ENCODE results near the gene IRAK1. TPM values are rescaled to one million over a fixed set of nuclear protein-coding genes. Genes with fewer than 3 reads are reported as not detected.

Gene IRAK1
- total RNA-seq, 2 donors from 2014 or later, result 61.1 to 73.9 TPM

DNA sequence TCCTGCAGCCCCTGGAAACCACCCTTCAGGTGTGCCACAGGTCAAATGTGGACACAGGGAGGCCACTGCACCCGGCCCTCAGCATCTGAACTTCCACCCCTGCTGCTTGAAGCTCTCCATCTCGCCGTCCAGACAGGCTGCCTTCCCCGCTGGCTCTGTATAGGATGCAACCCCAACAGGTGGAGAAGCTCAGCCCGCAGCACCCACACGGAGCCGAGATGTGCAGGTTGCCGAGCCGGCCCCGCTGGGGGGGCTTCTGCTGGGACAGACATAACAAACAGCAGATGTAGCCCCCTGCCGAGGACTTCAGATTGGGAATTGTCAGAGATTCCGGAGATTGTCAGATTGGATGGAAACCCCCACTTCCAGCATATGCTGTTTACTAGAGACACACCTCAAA is 26.6 kb downstream of the IRAK1 start:
- TF ChIP-seq, protein P1, sequence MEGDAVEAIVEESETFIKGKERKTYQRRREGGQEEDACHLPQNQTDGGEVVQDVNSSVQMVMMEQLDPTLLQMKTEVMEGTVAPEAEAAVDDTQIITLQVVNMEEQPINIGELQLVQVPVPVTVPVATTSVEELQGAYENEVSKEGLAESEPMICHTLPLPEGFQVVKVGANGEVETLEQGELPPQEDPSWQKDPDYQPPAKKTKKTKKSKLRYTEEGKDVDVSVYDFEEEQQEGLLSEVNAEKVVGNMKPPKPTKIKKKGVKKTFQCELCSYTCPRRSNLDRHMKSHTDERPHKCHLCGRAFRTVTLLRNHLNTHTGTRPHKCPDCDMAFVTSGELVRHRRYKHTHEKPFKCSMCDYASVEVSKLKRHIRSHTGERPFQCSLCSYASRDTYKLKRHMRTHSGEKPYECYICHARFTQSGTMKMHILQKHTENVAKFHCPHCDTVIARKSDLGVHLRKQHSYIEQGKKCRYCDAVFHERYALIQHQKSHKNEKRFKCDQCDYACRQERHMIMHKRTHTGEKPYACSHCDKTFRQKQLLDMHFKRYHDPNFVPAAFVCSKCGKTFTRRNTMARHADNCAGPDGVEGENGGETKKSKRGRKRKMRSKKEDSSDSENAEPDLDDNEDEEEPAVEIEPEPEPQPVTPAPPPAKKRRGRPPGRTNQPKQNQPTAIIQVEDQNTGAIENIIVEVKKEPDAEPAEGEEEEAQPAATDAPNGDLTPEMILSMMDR (conservative IDR thresholded peaks at IDR 0.05), result no peak

DNA sequence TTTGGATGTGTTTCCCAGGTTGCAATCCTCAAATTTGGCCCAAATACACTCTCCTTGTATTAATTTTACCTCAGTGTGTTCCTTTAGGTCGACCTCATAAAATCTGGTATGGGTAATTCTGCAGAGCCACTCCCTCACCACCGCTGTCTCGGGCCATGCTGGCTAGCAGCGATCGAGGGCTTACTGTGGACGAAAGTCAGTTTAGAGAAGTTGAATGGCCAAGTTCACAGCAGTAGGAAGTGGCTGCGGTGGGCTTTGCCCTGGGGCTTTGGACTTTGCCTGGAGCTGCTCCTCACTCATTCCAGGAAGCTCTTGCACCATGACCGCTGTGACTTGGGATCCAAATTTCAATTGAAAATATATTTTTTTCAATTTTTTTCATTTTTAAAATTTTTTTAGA is 27.5 kb downstream of the IRAK1 start:
- no peaks in the 10 kb centered on the region for H3K36me3 ChIP-seq (ENCODE audit: control insufficient read depth, insufficient read depth, low read length)
- Mint-ChIP-seq H3K36me3 (ENCODE audit: low read depth) (no peaks in the 10 kb centered on the region), H3K4me3 (no peak overlapping the region), H3K4me1 (no peaks in the 10 kb centered on the region), H3K9me3 (peaks cover 64% of the 10 kb centered on the region), H3K27me3 (ENCODE audit: insufficient read depth) (no peaks in the 10 kb centered on the region), H3K27ac (no peak overlapping the region)
- WGBS, 2 experiments (ENCODE audit: insufficient coverage in 1 of 2, insufficient read length in 1 of 2), result 96 to 100% methylated on average over 1 to 7 of the region's 8 CpGs
- no peaks in the 10 kb centered on the region for H3K4me1 ChIP-seq (ENCODE audit: control insufficient read depth, insufficient read depth, low read length)
- no peaks in the 10 kb centered on the region for H3K9me3 ChIP-seq (ENCODE audit: control insufficient read depth, low read length)
- DNase-seq, result no peak
- no peak overlapping the region for H3K4me3 ChIP-seq (ENCODE audit: low read length)
- H3K27ac ChIP-seq (ENCODE audit: low read depth, low read length), result no peak overlapping the region
- no peak overlapping the region for H3K9ac ChIP-seq (ENCODE audit: extremely low read depth, low read length, poor library complexity, severe bottlenecking)
- H3K27me3 ChIP-seq (ENCODE audit: control insufficient read depth, insufficient read depth, low read length, poor library complexity, severe bottlenecking), result no peaks in the 10 kb centered on the region
- TF ChIP-seq, protein P1 (conservative IDR thresholded peaks at IDR 0.05), result no peak

More for the DNA sequence above, 26.6 kb downstream of the IRAK1 start:
- Histone ChIP-seq H3K27me3 (ENCODE audit: control insufficient read depth, insufficient read depth, low read length, poor library complexity, severe bottlenecking) (no peaks in the 10 kb centered on the region), H3K9me3 (ENCODE audit: control insufficient read depth, low read length) (no peaks in the 10 kb centered on the region), H3K27ac (ENCODE audit: low read depth, low read length) (no peak overlapping the region), H3K36me3 (ENCODE audit: control insufficient read depth, insufficient read depth, low read length) (no peaks in the 10 kb centered on the region), H3K4me3 (ENCODE audit: low read length) (no peak overlapping the region), H3K9ac (ENCODE audit: extremely low read depth, low read length, poor library complexity, severe bottlenecking) (no peak overlapping the region), H3K4me1 (ENCODE audit: control insufficient read depth, insufficient read depth, low read length) (no peaks in the 10 kb centered on the region)
- H3K4me3 Mint-ChIP-seq, result no peak overlapping the region
- no peaks in the 10 kb centered on the region for H3K4me1 Mint-ChIP-seq
- H3K9me3 Mint-ChIP-seq, result peaks cover 64% of the 10 kb centered on the region
- WGBS, 2 experiments (ENCODE audit: insufficient coverage in 1 of 2, insufficient read length in 1 of 2), result 91% methylated on average over 11 of the region's 12 CpGs; no CpG with 5 or more reads in 1 of the 2 experiments
- DNase-seq, result no peak
- no peaks in the 10 kb centered on the region for H3K27me3 Mint-ChIP-seq (ENCODE audit: insufficient read depth)
- H3K36me3 Mint-ChIP-seq (ENCODE audit: low read depth), result no peaks in the 10 kb centered on the region
- H3K27ac Mint-ChIP-seq, result no peak overlapping the region

DNA sequence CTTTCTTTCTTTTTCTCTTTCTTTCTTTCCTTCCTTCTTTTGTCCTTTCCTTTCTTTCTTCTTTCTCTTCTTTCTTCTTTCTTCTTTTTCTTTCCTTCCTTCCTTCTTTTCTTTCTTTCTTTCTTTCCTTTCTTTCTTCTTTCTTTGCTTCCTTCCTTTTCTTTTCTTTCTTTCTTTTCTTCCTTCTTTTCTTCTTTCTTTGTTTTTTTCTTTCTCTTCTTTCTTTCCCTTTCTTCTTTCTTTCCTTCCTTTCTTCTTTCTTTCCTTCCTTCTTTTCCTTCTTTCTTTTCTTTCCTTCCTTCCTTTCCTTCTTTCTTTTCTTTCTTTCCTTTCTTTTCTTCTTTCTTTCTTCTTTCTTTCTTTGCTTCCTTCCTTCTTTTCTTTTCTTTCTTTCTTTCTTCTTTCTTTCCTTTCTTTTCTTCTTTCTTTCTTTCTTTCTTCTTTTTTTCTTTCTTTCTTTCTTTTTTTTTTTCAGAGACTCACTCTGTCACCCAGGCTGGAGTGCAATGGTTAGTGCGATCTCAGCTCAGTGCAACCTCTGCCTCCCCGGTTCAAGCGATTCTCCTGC is 28.6 kb downstream of the IRAK1 start:
- no peak for DNase-seq
- Mint-ChIP-seq H3K36me3 (ENCODE audit: low read depth) (no peaks in the 10 kb centered on the region), H3K27me3 (ENCODE audit: insufficient read depth) (no peaks in the 10 kb centered on the region), H3K9me3 (peaks cover 62% of the 10 kb centered on the region), H3K27ac (no peak overlapping the region), H3K4me1 (no peaks in the 10 kb centered on the region), H3K4me3 (no peak overlapping the region)
- Histone ChIP-seq H3K9me3 (ENCODE audit: control insufficient read depth, low read length) (no peaks in the 10 kb centered on the region), H3K27ac (ENCODE audit: low read depth, low read length) (no peak overlapping the region), H3K9ac (ENCODE audit: extremely low read depth, low read length, poor library complexity, severe bottlenecking) (no peak overlapping the region), H3K4me1 (ENCODE audit: control insufficient read depth, insufficient read depth, low read length) (no peaks in the 10 kb centered on the region), H3K27me3 (ENCODE audit: control insufficient read depth, insufficient read depth, low read length, poor library complexity, severe bottlenecking) (no peaks in the 10 kb centered on the region), H3K36me3 (ENCODE audit: control insufficient read depth, insufficient read depth, low read length) (no peaks in the 10 kb centered on the region), H3K4me3 (ENCODE audit: low read length) (no peak overlapping the region)
- TF ChIP-seq, protein P1 (conservative IDR thresholded peaks at IDR 0.05), result no peak
- 100% methylated on average over 2 of the region's 3 CpGs; no CpG with 5 or more reads in 1 of the 2 experiments for WGBS, 2 experiments (ENCODE audit: insufficient coverage in 1 of 2, insufficient read length in 1 of 2)
